HEK293 (cell line): Measurements from ENCODE around the gene PTPRA.

Source experiments
- CTCF ChIP-seq: fragments of 450-650 bp; formaldehyde crosslinking; IDR thresholded peaks from 2 replicates; pipeline ENCODE4 v1.5.1; 2016; ENCODE audit warnings: missing biosample characterization, missing genetic modification characterization
- OSR2 ChIP-seq: fragments of 450-650 bp; formaldehyde crosslinking; IDR thresholded peaks from 2 replicates; pipeline ENCODE4 v1.5.1; 2016; ENCODE audit warnings: missing biosample characterization, missing genetic modification characterization
- REST ChIP-seq: fragments of 450-650 bp; formaldehyde crosslinking; IDR thresholded peaks from 2 replicates; pipeline ENCODE4 v1.5.1; 2016; ENCODE audit warnings: missing biosample characterization, missing genetic modification characterization
- ZBTB17 ChIP-seq: fragments of 450-650 bp; formaldehyde crosslinking; IDR thresholded peaks from 2 replicates; pipeline ENCODE4 v1.5.1; 2016; ENCODE audit warnings: missing biosample characterization, missing genetic modification characterization
- ZNF114 ChIP-seq: fragments of 450-650 bp; formaldehyde crosslinking; IDR thresholded peaks from 2 replicates; pipeline ENCODE4 v1.5.0; 2017; ENCODE audit warnings: missing biosample characterization, missing genetic modification characterization
- ZNF133 ChIP-seq: fragments of 450-650 bp; formaldehyde crosslinking; IDR thresholded peaks from 2 replicates; pipeline ENCODE4 v1.5.1; 2016; ENCODE audit warnings: missing biosample characterization, missing genetic modification characterization
- ZNF19 ChIP-seq: fragments of 450-650 bp; formaldehyde crosslinking; IDR thresholded peaks from 2 replicates; pipeline ENCODE4; 2016; ENCODE audit warnings: missing biosample characterization, missing genetic modification characterization, low read depth
- ZNF473 ChIP-seq: fragments of 450-650 bp; formaldehyde crosslinking; IDR thresholded peaks from 2 replicates; pipeline ENCODE4 v1.5.1; 2017; ENCODE audit warnings: missing biosample characterization, missing genetic modification characterization
- ZNF747 ChIP-seq: fragments of 450-650 bp; formaldehyde crosslinking; IDR thresholded peaks from 2 replicates; pipeline ENCODE4 v1.5.1; 2016; ENCODE audit warnings: missing biosample characterization, missing genetic modification characterization
- ZNF785 ChIP-seq: fragments of 450-650 bp; formaldehyde crosslinking; IDR thresholded peaks from 2 replicates; pipeline ENCODE4 v1.5.1; 2016; ENCODE audit warnings: missing biosample characterization, missing genetic modification characterization
- TF ChIP-seq, protein P1 (sequence below): fragments of 450-650 bp; IDR thresholded peaks from 2 replicates; pipeline ENCODE4 v1.5.1; 2018; ENCODE audit warnings: missing biosample characterization, missing genetic modification characterization

DNA sequence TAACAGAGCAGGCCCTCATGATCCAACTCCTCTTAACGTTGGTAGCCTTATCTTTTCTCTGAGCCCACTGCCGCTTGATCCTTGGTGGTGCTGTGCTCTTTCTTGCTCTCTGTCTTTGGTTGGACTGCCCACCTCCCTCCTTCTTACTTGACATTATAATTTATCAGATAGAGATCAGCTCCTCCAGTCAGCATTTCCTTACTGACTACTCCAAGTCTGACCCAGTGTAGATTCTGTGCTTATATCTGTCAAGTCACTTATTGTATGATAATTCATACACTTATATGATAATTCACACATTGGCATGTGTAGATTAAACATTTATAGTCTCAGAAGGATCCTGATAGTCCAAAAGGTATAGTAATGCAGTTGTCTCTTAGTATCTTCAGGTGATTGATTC lies 18.1 kb downstream of the PTPRA start:
- TF ChIP-seq CTCF (tag by site-specific recombination) (no peak), ZNF747 (tag by site-specific recombination) (no peak), OSR2 (no peak), ZNF133 (tag by site-specific recombination) (no peak), ZNF114 (tag by site-specific recombination) (no peak), ZNF19 (no peak), ZNF785 (tag by site-specific recombination) (no peak), ZBTB17 (tag by site-specific recombination) (no peak), REST (tag by site-specific recombination) (no peak), ZNF473 (no peak)
- TF ChIP-seq, protein P1, sequence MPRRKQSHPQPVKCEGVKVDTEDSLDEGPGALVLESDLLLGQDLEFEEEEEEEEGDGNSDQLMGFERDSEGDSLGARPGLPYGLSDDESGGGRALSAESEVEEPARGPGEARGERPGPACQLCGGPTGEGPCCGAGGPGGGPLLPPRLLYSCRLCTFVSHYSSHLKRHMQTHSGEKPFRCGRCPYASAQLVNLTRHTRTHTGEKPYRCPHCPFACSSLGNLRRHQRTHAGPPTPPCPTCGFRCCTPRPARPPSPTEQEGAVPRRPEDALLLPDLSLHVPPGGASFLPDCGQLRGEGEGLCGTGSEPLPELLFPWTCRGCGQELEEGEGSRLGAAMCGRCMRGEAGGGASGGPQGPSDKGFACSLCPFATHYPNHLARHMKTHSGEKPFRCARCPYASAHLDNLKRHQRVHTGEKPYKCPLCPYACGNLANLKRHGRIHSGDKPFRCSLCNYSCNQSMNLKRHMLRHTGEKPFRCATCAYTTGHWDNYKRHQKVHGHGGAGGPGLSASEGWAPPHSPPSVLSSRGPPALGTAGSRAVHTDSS (tag by site-specific recombination), result no peak
